Measurements from ENCODE around the gene ASS1. TPM values are rescaled to one million over a fixed set of nuclear protein-coding genes. Genes with fewer than 3 reads are reported as not detected.
"Not testable (repeated sequence)": the region's sequence is repeated elsewhere in the genome, so short reads cannot be mapped to it uniquely, and the experiment has no call there.

ASS1 gene
- total RNA-seq, 1 experiment from 2014 or later: 118 TPM

DNA sequence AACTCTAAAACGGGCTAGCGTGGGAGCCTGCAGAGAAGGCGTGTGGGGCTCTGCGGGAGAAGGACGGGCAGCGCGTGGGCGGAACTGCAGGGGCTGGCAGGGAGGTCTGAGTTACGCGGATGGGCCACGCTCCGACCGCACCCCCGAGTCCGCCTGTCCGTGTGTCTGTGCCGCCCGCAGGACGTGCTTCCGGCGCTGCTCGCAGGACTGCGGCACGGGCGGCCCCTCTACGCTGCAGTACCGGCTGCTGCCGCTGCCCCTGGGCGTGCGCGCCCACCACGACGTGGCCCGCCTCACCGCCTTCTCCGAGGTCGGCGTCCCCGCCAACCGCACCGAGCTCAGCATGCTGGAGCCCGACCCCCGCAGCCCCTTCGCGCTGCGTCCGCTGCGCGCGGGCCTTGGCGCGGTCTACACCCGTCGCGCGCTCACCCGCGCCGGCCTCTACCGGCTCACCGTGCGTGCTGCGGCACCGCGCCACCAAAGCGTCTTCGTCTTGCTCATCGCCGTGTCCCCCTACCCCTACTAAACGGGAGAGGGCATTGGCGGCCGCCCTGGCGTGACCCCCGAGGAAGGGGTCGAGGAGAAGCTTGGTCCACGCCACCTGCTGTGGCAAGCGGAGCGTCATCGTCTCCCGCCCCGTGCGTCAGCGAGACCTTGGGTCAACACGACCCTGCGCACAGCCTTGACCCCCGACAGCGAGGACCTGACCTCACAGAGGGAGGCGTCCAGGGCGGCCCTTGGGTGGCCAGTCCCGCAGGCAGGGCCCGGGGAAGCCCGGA, 11.4 kb upstream of the ASS1 start:
- intact Hi-C loops (cut with micrococcal nuclease; ENCODE audit: unreplicated experiment): loop anchor here (1.0 kb wide), 1 partner anchor 18 kb away; no protein-coding TSS in a partner anchor
- H3K4me3 Mint-ChIP-seq (ENCODE audit: unreplicated experiment): peak overlapping the region; percentile 73
- TF ChIP-seq, protein P1, sequence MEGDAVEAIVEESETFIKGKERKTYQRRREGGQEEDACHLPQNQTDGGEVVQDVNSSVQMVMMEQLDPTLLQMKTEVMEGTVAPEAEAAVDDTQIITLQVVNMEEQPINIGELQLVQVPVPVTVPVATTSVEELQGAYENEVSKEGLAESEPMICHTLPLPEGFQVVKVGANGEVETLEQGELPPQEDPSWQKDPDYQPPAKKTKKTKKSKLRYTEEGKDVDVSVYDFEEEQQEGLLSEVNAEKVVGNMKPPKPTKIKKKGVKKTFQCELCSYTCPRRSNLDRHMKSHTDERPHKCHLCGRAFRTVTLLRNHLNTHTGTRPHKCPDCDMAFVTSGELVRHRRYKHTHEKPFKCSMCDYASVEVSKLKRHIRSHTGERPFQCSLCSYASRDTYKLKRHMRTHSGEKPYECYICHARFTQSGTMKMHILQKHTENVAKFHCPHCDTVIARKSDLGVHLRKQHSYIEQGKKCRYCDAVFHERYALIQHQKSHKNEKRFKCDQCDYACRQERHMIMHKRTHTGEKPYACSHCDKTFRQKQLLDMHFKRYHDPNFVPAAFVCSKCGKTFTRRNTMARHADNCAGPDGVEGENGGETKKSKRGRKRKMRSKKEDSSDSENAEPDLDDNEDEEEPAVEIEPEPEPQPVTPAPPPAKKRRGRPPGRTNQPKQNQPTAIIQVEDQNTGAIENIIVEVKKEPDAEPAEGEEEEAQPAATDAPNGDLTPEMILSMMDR (IDR thresholded peaks at IDR 0.05; ENCODE audit: insufficient read depth in 1 of 2, low read depth in 1 of 2, low read length in 1 of 2, severe bottlenecking in 1 of 2, unreplicated experiment in 1 of 2): peak; percentile 39 to 63
- no peaks in the 10 kb centered on the region for H3K27me3 Mint-ChIP-seq (ENCODE audit: insufficient read depth, unreplicated experiment)
- H3K9me3 Mint-ChIP-seq (ENCODE audit: unreplicated experiment): no peaks in the 10 kb centered on the region
- Histone ChIP-seq H3K4me1 (peaks cover 13% of the 10 kb centered on the region), H3K4me3 (ENCODE audit: low read depth, low read length) (peak overlapping the region; percentile 61), H3K36me3 (ENCODE audit: control insufficient read depth, insufficient read depth, low read length) (no peaks in the 10 kb centered on the region), H3K9me3 (peaks cover 8% of the 10 kb centered on the region; the same call in 1 of the 2 replicates), H3K27me3 (replicated peaks; ENCODE audit: control insufficient read depth, insufficient read depth, low read length) (no peaks in the 10 kb centered on the region)
- ChIA-PET POLR2A (no interaction called here), CTCF (no interaction called here)
- DNase-seq: peak; percentile 67 to 79
- BruUV-seq (replicated peaks): no TSS peak
- no peaks in the 10 kb centered on the region for H3K4me1 Mint-ChIP-seq (ENCODE audit: low read depth, unreplicated experiment)
- no peaks in the 10 kb centered on the region for H3K36me3 Mint-ChIP-seq (ENCODE audit: insufficient read depth, unreplicated experiment)
- no peak overlapping the region for H3K27ac Mint-ChIP-seq (ENCODE audit: unreplicated experiment)

DNA sequence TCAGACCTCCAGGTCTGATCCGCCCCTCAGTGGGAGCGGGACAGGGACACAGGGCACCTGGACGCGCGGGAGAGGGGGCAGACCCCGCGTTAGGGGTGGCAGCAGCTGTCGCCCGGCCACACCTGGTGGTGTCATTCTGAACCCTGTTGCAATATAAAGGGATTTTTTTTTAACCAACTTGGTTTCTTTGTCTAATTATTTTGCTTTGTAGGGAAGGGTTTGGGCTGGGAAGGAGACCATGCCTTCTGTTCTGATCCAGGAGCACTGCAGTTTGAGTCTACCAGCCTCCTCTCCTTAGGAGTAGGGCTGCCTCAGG, 10.9 kb upstream of the ASS1 start:
- Mint-ChIP-seq H3K4me3 (ENCODE audit: unreplicated experiment) (peak overlapping the region; percentile 73), H3K36me3 (ENCODE audit: insufficient read depth, unreplicated experiment) (no peaks in the 10 kb centered on the region), H3K27me3 (ENCODE audit: insufficient read depth, unreplicated experiment) (no peaks in the 10 kb centered on the region), H3K4me1 (ENCODE audit: low read depth, unreplicated experiment) (no peaks in the 10 kb centered on the region), H3K27ac (ENCODE audit: unreplicated experiment) (no peak overlapping the region), H3K9me3 (ENCODE audit: unreplicated experiment) (no peaks in the 10 kb centered on the region)
- intact Hi-C loops (cut with micrococcal nuclease; ENCODE audit: unreplicated experiment): loop anchor here (1.0 kb wide), 1 partner anchor 17 kb away; no protein-coding TSS in a partner anchor
- peaks cover 8% of the 10 kb centered on the region; the same call in 1 of the 2 replicates for H3K9me3 ChIP-seq
- no TSS peak for BruUV-seq (replicated peaks)
- peaks cover 13% of the 10 kb centered on the region for H3K4me1 ChIP-seq
- H3K27me3 ChIP-seq (replicated peaks; ENCODE audit: control insufficient read depth, insufficient read depth, low read length): no peaks in the 10 kb centered on the region
- DNase-seq: no peak
- H3K36me3 ChIP-seq (ENCODE audit: control insufficient read depth, insufficient read depth, low read length): no peaks in the 10 kb centered on the region
- POLR2A ChIA-PET: no interaction called here
- peak overlapping the region; percentile 61 for H3K4me3 ChIP-seq (ENCODE audit: low read depth, low read length)
- TF ChIP-seq, protein P1 (IDR thresholded peaks at IDR 0.05; ENCODE audit: insufficient read depth in 1 of 2, low read depth in 1 of 2, low read length in 1 of 2, severe bottlenecking in 1 of 2, unreplicated experiment in 1 of 2): no peak
- CTCF ChIA-PET: no interaction called here

DNA sequence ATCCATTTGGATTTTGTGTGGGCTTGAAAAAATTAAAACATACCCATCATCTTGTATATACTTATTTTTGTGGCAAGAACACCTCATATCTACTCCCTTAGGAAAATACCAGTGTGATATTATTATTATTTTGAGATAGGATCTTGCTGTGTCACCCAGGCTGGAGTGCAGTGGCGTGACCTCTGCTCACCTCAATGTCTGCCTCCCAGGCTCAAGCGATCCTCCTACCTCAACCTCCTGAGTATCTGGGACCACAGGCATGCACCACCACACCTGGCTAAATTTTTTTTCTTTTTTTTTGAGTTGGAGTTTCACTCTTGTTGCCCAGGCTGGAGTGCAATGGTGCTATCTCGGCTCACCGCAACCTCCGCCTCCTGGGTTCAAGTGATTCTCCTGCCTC, 10.1 kb upstream of the ASS1 start:
- H3K9me3 ChIP-seq; H3K27ac Mint-ChIP-seq (ENCODE audit: unreplicated experiment); H3K4me1 Mint-ChIP-seq (ENCODE audit: low read depth, unreplicated experiment); H3K36me3 ChIP-seq (ENCODE audit: control insufficient read depth, insufficient read depth, low read length); H3K9me3 Mint-ChIP-seq (ENCODE audit: unreplicated experiment); H3K27me3 ChIP-seq (replicated peaks; ENCODE audit: control insufficient read depth, insufficient read depth, low read length); POLR2A ChIA-PET; intact Hi-C loops (cut with micrococcal nuclease; ENCODE audit: unreplicated experiment); H3K4me3 Mint-ChIP-seq (ENCODE audit: unreplicated experiment); CTCF ChIA-PET; H3K36me3 Mint-ChIP-seq (ENCODE audit: insufficient read depth, unreplicated experiment); BruUV-seq (replicated peaks); H3K27me3 Mint-ChIP-seq (ENCODE audit: insufficient read depth, unreplicated experiment); H3K4me3 ChIP-seq (ENCODE audit: low read depth, low read length); DNase-seq: not testable (repeated sequence)
- peaks cover 13% of the 10 kb centered on the region for H3K4me1 ChIP-seq

All from Caco-2 (cell line).